SK-N-SH (cell line): Measurements from ENCODE around the gene CBFA2T3. TPM values are rescaled to one million over a fixed set of nuclear protein-coding genes. Genes with fewer than 3 reads are reported as not detected.

Experiments used
- CTCF ChIA-PET: fragments of 300-600, 350-600 bp; formaldehyde crosslinking; extraction: SDS; loops from one replicate; lab custom pipeline; 2021; lab: Yijun Ruan, JAX
- POLR2A ChIA-PET: fragments of 350-600 bp; sonication (Branson Sonifier 250); formaldehyde crosslinking; extraction: SDS; loops from one replicate; lab custom pipeline; 2020; ENCODE audit warnings: antibody characterized with exemption, inconsistent platforms; lab: Yijun Ruan, JAX
- DNase-seq: peaks from one replicate; pipeline ENCODE4 v3.0.0; 2012
- H2AFZ ChIP-seq: fragments of 200-600 bp; sonication (generic); 2 replicates; pipeline ENCODE4 v1.8.1; 2016; ENCODE audit warnings: antibody characterized with exemption, mild to moderate bottlenecking, low read depth
- H3F3A ChIP-seq: fragments of 200-600 bp; sonication (generic); replicated peaks from 2 replicates; pipeline ENCODE3; 2016; ENCODE audit warnings: antibody characterized with exemption, mild to moderate bottlenecking; ENCODE audit not compliant: insufficient read depth
- H3K27ac ChIP-seq, 2 experiments: fragments of 200-500 bp in 1 of 2; fragments of 200-600 bp in 1 of 2; sonication (Bioruptor generic) in 1 of 2; sonication (generic), shearing (Covaris generic) in 1 of 2; 2 replicates each; pipeline versions ENCODE4 v1.5.1 to v1.6.1; 2014 to 2016; ENCODE audit warnings: low read depth in 2 of 2, inconsistent platforms in 1 of 2, low read length in 1 of 2, mild to moderate bottlenecking in 1 of 2, mixed read lengths in 1 of 2
- H3K27me3 ChIP-seq: fragments of 200-600 bp; sonication (generic), shearing (Covaris generic); 2 replicates; pipeline ENCODE4 v1.6.1; 2016; ENCODE audit warnings: mixed run types; ENCODE audit not compliant: insufficient read depth
- H3K36me3 ChIP-seq, 2 experiments: fragments of 200-500 bp in 1 of 2; fragments of 200-600 bp in 1 of 2; sonication (Bioruptor generic) in 1 of 2; sonication (generic) in 1 of 2; replicated peaks in 1 of 2; 2 replicates each; pipeline versions ENCODE3 to v1.5.1; 2014 to 2016; ENCODE audit warnings: low read length in 1 of 2, mild to moderate bottlenecking in 1 of 2; ENCODE audit not compliant: insufficient read depth in 2 of 2, control insufficient read depth in 1 of 2
- H3K4me1 ChIP-seq, 2 experiments: fragments of 200-500 bp in 1 of 2; fragments of 200-600 bp in 1 of 2; sonication (Bioruptor generic) in 1 of 2; sonication (generic), shearing (Covaris generic) in 1 of 2; 2 replicates each; pipeline versions ENCODE4 v1.5.1 to v1.6.1; 2014 to 2016; ENCODE audit warnings: low read depth in 1 of 2, low read length in 1 of 2, mixed run types in 1 of 2; ENCODE audit not compliant: insufficient read depth in 2 of 2, control insufficient read depth in 1 of 2
- H3K4me2 ChIP-seq: fragments of 200-600 bp; sonication (generic), shearing (Covaris generic); 2 replicates; pipeline ENCODE4 v1.6.1; 2017; ENCODE audit warnings: mixed run types
- H3K4me3 ChIP-seq, 2 experiments: fragments of 200-500 bp in 1 of 2; fragments of 200-600 bp in 1 of 2; sonication (Bioruptor generic) in 1 of 2; sonication (generic), shearing (Covaris generic) in 1 of 2; 2 replicates each; pipeline versions ENCODE4 v1.5.1 to v1.8.1; 2014 to 2016; ENCODE audit warnings: low read depth in 2 of 2, inconsistent platforms in 1 of 2, low read length in 1 of 2, mild to moderate bottlenecking in 1 of 2, mixed read lengths in 1 of 2, moderate library complexity in 1 of 2
- H3K79me2 ChIP-seq: fragments of 200-600 bp; sonication (generic); 2 replicates; pipeline ENCODE4 v1.8.1; 2017; ENCODE audit warnings: mild to moderate bottlenecking; ENCODE audit not compliant: insufficient read depth
- H3K9ac ChIP-seq: fragments of 200-600 bp; sonication (generic); 2 replicates; pipeline ENCODE4 v1.6.1; 2017; ENCODE audit warnings: mixed run types
- H3K9me2 ChIP-seq: fragments of 200-600 bp; sonication (generic); 2 replicates; pipeline ENCODE4 v1.6.1; 2017; ENCODE audit warnings: mixed run types
- H3K9me3 ChIP-seq: fragments of 200-600 bp; sonication (generic); 2 replicates; pipeline ENCODE4 v1.6.1; 2017; ENCODE audit warnings: mixed run types, mild to moderate bottlenecking, moderate library complexity
- H4K20me1 ChIP-seq: fragments of 200-600 bp; sonication (generic); 2 replicates; pipeline ENCODE4 v1.6.1; 2017; ENCODE audit warnings: mild to moderate bottlenecking, mixed run types; ENCODE audit not compliant: insufficient read depth
- ELF1 ChIP-seq: IDR thresholded peaks from 2 replicates; pipeline ENCODE4 v1.4.0; 2012
- EP300 ChIP-seq, 2 experiments: IDR thresholded peaks; 2 replicates each; pipeline versions ENCODE4 v1.4.0 to v1.6.1; 2012; ENCODE audit warnings: borderline replicate concordance in 1 of 2, low read depth in 1 of 2, low read length in 1 of 2
- FOSL2 ChIP-seq: IDR thresholded peaks from 2 replicates; pipeline ENCODE4 v1.4.0; 2012; ENCODE audit warnings: low read depth, mild to moderate bottlenecking, moderate library complexity, borderline replicate concordance
- MXI1 ChIP-seq: IDR thresholded peaks from 2 replicates; pipeline ENCODE4 v1.6.1; 2012; ENCODE audit warnings: mild to moderate bottlenecking, low read depth, low read length, improper control_type of control experiment
- NRF1 ChIP-seq: IDR thresholded peaks from 2 replicates; pipeline ENCODE4 v1.6.1; 2012; ENCODE audit warnings: low read depth, mild to moderate bottlenecking, low read length
- RAD21 ChIP-seq: IDR thresholded peaks from 2 replicates; pipeline ENCODE4 v1.6.1; 2012; ENCODE audit warnings: mild to moderate bottlenecking, low read length
- RCOR1 ChIP-seq: fragments of 150-350 bp; IDR thresholded peaks from 2 replicates; pipeline ENCODE4 v1.6.1; 2017; ENCODE audit warnings: antibody characterized with exemption, low read length
- RFX5 ChIP-seq: IDR thresholded peaks from 2 replicates; pipeline ENCODE4 v1.6.1; 2012; ENCODE audit warnings: mild to moderate bottlenecking, improper control_type of control experiment, low read length
- TCF12 ChIP-seq: IDR thresholded peaks from 2 replicates; pipeline ENCODE4 v1.4.0; 2012
- WGBS: methylation state at CpG from one replicate; pipeline ENCODE4 v1.1.6; 2017; ENCODE audit warnings: low lambda C conversion rate; 5-methylcytosine and 5-hydroxymethylcytosine counted together
- polyA plus RNA-seq, 3 experiments: library from polyadenylated mRNA; depleted of rRNA; stranded (reverse); fragments of >200 nt; gene quantifications; 2 replicates each; pipeline ENCODE4 v1.2.3, GENCODE V29; 2012
- TF ChIP-seq, protein P1 (sequence below): IDR thresholded peaks from 2 replicates; pipeline ENCODE4 v1.4.0; 2012; ENCODE audit warnings: low read depth
- TF ChIP-seq, protein P2 (sequence below): fragments of 150-350 bp; IDR thresholded peaks from 2 replicates; pipeline ENCODE4 v1.6.1; 2017; ENCODE audit warnings: antibody characterized with exemption, low read length, low read depth, borderline replicate concordance
- TF ChIP-seq, protein P3 (sequence below): IDR thresholded peaks from 2 replicates; pipeline ENCODE4 v1.4.0; 2012; ENCODE audit warnings: low read depth, borderline replicate concordance
- TF ChIP-seq, protein P4 (sequence below): IDR thresholded peaks from 2 replicates; pipeline ENCODE4 v1.4.0; 2012; ENCODE audit warnings: low read depth, borderline replicate concordance
- TF ChIP-seq, protein P5 (sequence below): IDR thresholded peaks from 2 replicates; pipeline ENCODE4; 2012

Gene CBFA2T3
- polyA plus RNA-seq, 1 of the 3 experiments (the other 2 are of a cell fraction): not detected

DNA sequence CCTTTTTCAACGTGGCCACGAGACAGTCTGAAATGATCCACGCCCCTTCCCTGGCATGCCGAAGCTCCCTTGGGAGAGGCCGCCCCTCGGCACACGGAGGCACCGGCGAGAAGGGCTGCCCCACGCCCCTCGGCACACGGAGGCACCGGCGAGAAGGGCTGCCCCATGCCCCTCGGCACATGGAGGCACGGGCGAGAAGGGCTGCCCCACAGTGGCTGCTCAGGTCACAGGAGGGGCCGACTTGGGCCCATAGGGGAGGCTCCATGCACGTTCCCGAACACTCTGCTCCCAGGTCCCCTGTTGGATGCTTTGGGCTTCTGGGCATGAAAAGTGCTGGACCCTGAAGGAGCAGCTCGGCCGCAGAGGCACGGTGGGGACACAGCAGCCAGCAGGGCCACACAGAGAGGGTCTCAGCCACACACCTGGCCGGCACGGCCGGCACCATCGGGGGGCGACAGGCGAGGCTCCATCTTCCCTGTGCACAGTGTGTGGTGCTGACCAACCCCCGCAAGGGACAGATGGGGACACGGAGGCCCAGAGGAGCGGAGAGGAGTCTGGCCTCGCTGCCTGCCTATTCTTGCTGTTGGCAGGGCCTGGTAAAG lies 42.8 kb downstream of the CBFA2T3 start:
- peaks cover 83% of the 10 kb centered on the region for H3K27me3 ChIP-seq
- no peaks in the 10 kb centered on the region for H3K36me3 ChIP-seq
- 30% methylated on average over 21 of the region's 33 CpGs for WGBS
- no peak overlapping the region for H3K4me2 ChIP-seq
- no peaks in the 10 kb centered on the region for H3K9me3 ChIP-seq
- 0 out of 2 replicates have a peak, but pooled peaks cover 4% of the 10 kb centered on the region for H4K20me1 ChIP-seq
- no peak overlapping the region for H2AFZ ChIP-seq
- POLR2A ChIA-PET: no interaction called here
- H3F3A ChIP-seq: peaks cover 2% of the 10 kb centered on the region
- H3K4me3 ChIP-seq: no peak overlapping the region
- no peaks in the 10 kb centered on the region for H3K79me2 ChIP-seq
- TF ChIP-seq FOSL2: no peak
- TF ChIP-seq, protein P1, sequence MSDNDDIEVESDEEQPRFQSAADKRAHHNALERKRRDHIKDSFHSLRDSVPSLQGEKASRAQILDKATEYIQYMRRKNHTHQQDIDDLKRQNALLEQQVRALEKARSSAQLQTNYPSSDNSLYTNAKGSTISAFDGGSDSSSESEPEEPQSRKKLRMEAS: no peak
- no peak for TF ChIP-seq RCOR1
- no peak for TF ChIP-seq ELF1
- TF ChIP-seq, protein P2, sequence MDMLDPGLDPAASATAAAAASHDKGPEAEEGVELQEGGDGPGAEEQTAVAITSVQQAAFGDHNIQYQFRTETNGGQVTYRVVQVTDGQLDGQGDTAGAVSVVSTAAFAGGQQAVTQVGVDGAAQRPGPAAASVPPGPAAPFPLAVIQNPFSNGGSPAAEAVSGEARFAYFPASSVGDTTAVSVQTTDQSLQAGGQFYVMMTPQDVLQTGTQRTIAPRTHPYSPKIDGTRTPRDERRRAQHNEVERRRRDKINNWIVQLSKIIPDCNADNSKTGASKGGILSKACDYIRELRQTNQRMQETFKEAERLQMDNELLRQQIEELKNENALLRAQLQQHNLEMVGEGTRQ: no peak
- no peak for TF ChIP-seq TCF12
- no peak for TF ChIP-seq EP300 (IDR thresholded peaks at IDR 0.05; ENCODE audit: borderline replicate concordance in 1 of 2, low read depth in 1 of 2, low read length in 1 of 2)
- TF ChIP-seq, protein P3, sequence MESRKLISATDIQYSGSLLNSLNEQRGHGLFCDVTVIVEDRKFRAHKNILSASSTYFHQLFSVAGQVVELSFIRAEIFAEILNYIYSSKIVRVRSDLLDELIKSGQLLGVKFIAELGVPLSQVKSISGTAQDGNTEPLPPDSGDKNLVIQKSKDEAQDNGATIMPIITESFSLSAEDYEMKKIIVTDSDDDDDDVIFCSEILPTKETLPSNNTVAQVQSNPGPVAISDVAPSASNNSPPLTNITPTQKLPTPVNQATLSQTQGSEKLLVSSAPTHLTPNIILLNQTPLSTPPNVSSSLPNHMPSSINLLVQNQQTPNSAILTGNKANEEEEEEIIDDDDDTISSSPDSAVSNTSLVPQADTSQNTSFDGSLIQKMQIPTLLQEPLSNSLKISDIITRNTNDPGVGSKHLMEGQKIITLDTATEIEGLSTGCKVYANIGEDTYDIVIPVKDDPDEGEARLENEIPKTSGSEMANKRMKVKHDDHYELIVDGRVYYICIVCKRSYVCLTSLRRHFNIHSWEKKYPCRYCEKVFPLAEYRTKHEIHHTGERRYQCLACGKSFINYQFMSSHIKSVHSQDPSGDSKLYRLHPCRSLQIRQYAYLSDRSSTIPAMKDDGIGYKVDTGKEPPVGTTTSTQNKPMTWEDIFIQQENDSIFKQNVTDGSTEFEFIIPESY: no peak
- TF ChIP-seq, protein P4, sequence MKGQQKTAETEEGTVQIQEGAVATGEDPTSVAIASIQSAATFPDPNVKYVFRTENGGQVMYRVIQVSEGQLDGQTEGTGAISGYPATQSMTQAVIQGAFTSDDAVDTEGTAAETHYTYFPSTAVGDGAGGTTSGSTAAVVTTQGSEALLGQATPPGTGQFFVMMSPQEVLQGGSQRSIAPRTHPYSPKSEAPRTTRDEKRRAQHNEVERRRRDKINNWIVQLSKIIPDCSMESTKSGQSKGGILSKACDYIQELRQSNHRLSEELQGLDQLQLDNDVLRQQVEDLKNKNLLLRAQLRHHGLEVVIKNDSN: no peak
- TF ChIP-seq MXI1: no peak
- no peak for TF ChIP-seq RAD21
- TF ChIP-seq, protein P5, sequence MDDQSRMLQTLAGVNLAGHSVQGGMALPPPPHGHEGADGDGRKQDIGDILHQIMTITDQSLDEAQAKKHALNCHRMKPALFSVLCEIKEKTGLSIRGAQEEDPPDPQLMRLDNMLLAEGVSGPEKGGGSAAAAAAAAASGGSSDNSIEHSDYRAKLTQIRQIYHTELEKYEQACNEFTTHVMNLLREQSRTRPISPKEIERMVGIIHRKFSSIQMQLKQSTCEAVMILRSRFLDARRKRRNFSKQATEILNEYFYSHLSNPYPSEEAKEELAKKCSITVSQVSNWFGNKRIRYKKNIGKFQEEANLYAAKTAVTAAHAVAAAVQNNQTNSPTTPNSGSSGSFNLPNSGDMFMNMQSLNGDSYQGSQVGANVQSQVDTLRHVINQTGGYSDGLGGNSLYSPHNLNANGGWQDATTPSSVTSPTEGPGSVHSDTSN: no peak
- TF ChIP-seq RFX5: no peak
- no peak for TF ChIP-seq NRF1
- TF ChIP-seq, all 33 proteins: peak for 0
- Histone ChIP-seq H3K9ac (no peak overlapping the region), H3K27ac (no peak overlapping the region), H3K4me1 (peaks cover 0 to 14% of the 10 kb centered on the region in 2 experiments; a peak in 1 of 4 replicates), H3K9me2 (no peaks in the 10 kb centered on the region)
- no peak for DNase-seq
- CTCF ChIA-PET: no interaction called here
